PC-9 (cell line): ENCODE measurements around the gene IL16. TPM values are rescaled to one million over a fixed set of nuclear protein-coding genes. Genes with fewer than 3 reads are reported as not detected.

ENCODE experiments used
- Bru-seq: library from RNA; stranded (reverse); fragments of 400-500 nt; gene quantifications from one replicate; lab custom pipeline; 2021; lab: Mats Ljungman, UMichigan
- BruChase-seq, 2 experiments: library from RNA; stranded (reverse); fragments of 400-500 nt; gene quantifications; one replicate each; lab custom pipeline; 2021; lab: Mats Ljungman, UMichigan
- BruUV-seq: library from RNA; stranded (reverse); fragments of 400-500 nt; replicated peaks from 2 replicates; lab custom pipeline; 2021; lab: Mats Ljungman, UMichigan
- CTCF ChIA-PET: fragments of 300-600 bp; sonication (Branson Sonifier 250); formaldehyde crosslinking; loops from one replicate; lab custom pipeline; 2022; ENCODE audit warnings: antibody characterized with exemption; lab: Charles Lee
- POLR2A ChIA-PET: fragments of 300-600 bp; sonication (Branson Sonifier 250); formaldehyde crosslinking; loops from one replicate; lab custom pipeline; 2022; ENCODE audit warnings: antibody characterized with exemption; ENCODE audit not compliant: unreplicated experiment; lab: Charles Lee
- DNase-seq, 2 experiments: peaks; one replicate each; pipeline versions ENCODE4 v3.0.0 to v3.0.0-alpha.2; 2015 to 2022; ENCODE audit warnings: mixed read lengths in 1 of 2
- H2AFZ ChIP-seq: fragments of 200-600 bp; sonication (generic); 2 replicates; pipeline ENCODE4 v1.8.1; 2017; ENCODE audit warnings: antibody characterized with exemption
- H3F3A ChIP-seq: fragments of 200-600 bp; sonication (generic); 2 replicates; pipeline ENCODE4 v1.8.1; 2017; ENCODE audit warnings: antibody characterized with exemption, mild to moderate bottlenecking, low read depth; ENCODE audit not compliant: insufficient read depth
- H3K27ac ChIP-seq: fragments of 200-600 bp; sonication (generic); 2 replicates; pipeline ENCODE4 v1.6.1; 2016; ENCODE audit warnings: mixed run types
- H3K27me3 ChIP-seq: fragments of 200-600 bp; sonication (generic); 2 replicates; pipeline ENCODE4 v1.6.1; 2016; ENCODE audit warnings: low read depth, mixed run types; ENCODE audit not compliant: insufficient read depth
- H3K36me3 ChIP-seq: fragments of 200-600 bp; sonication (generic); 2 replicates; pipeline ENCODE4 v1.6.1; 2016; ENCODE audit warnings: low read depth, mixed run types
- H3K4me1 ChIP-seq: fragments of 200-600 bp; sonication (generic); replicated peaks from 2 replicates; pipeline ENCODE4 v1.6.1; 2016; ENCODE audit warnings: mixed run types; ENCODE audit not compliant: insufficient read depth
- H3K4me2 ChIP-seq: fragments of 200-600 bp; sonication (generic); 2 replicates; pipeline ENCODE4 v1.6.1; 2017; ENCODE audit warnings: mixed run types
- H3K4me3 ChIP-seq: fragments of 200-600 bp; sonication (generic); 2 replicates; pipeline ENCODE4 v1.6.1; 2016; ENCODE audit warnings: mixed run types
- H3K79me2 ChIP-seq: fragments of 200-600 bp; sonication (generic); 2 replicates; pipeline ENCODE4 v1.6.1; 2017; ENCODE audit warnings: low read depth, mixed run types
- H3K9me2 ChIP-seq: fragments of 200-600 bp; sonication (generic); 2 replicates; pipeline ENCODE4 v1.8.1; 2017; ENCODE audit warnings: mild to moderate bottlenecking; ENCODE audit not compliant: insufficient read depth
- H3K9me3 ChIP-seq: fragments of 200-600 bp; sonication (generic); 2 replicates; pipeline ENCODE4 v1.8.1; 2016; ENCODE audit warnings: low read depth; ENCODE audit not compliant: insufficient read depth
- H4K20me1 ChIP-seq: fragments of 200-600 bp; sonication (generic); 2 replicates; pipeline ENCODE4 v1.8.1; 2017; ENCODE audit not compliant: insufficient read depth
- EZH2 ChIP-seq: fragments of 200-600 bp; sonication (generic); IDR thresholded peaks from 2 replicates; pipeline ENCODE4 v1.8.0; 2017; ENCODE audit warnings: antibody characterized with exemption, low read depth
- intact Hi-C: fragments of 100-400 bp; cut with micrococcal nuclease; formaldehyde crosslinking; loops from one replicate; pipeline ENCODE4 v1.10.0; 2022; ENCODE audit not compliant: unreplicated experiment
- long read RNA-seq: library from polyadenylated mRNA; stranded (forward); transcript quantifications from one replicate; pipeline ENCODE4 v2.0.0, GENCODE V29; 2022
- total RNA-seq: library from RNA; stranded (reverse); gene quantifications from 2 replicates; pipeline ENCODE4 v1.2.3, GENCODE V29; 2021
- TF ChIP-seq, protein P1 (sequence below): fragments of 200-600 bp; sonication (generic); conservative IDR thresholded peaks from 2 replicates; pipeline ENCODE4 v1.6.1; 2017; ENCODE audit warnings: mixed run types, antibody characterized with exemption, mild to moderate bottlenecking, moderate library complexity

Gene IL16
- total RNA-seq (0.50 and 0.65 TPM in 2 replicates), Bru-seq, nascent RNA (percentile 15 among the genes with signal in this experiment), BruChase-seq, experiment 1, labeled RNA remaining after a 2-hour chase (percentile 18 among the genes with signal in this experiment), BruChase-seq, experiment 2, labeled RNA remaining after a 6-hour chase (percentile 18 among the genes with signal in this experiment)
- long read RNA-seq, result 0 reads

DNA sequence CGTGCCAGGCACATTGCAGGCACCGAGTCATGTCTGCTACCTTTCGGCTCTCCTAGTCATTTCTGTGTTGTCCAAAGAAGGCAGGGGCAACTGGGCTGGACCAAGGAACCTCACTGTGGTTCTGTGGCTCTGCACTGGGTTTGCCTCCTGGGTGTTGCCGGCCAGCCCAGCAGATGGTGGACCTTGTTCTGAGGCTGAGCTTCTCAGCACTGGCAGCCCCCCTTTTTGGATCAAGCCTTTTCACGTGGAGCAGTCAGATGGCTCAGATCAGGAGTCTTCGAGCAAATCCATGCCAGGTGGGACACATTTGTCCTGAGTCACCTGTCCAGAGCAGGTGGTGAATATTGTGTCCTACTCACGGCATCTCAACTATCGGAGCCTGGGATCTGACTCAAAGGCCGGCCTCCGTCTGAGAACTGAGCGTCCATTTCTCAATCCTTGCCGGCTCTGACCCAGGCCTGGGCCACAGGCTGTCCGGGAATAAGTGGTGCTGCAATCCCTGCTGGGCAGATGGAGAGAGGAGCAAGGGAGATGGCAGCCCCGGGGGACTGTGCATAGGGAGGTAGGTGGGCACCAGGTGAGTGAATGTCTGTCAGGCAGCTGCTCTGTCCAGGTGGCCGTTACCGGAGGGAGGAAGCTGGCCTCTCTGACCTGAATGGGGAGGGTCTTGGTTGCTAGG, at the start of gene IL16:
TSS of gene IL16 (plus strand) at position 304 of the 679 bp plus-strand sequence. CDS start 28,521 bp downstream, outside the sequence.
- Histone ChIP-seq H3K27ac (no peak within 1 kb of the TSS), H2AFZ (no peak within 1 kb of the TSS), H3K9me3 (no peaks in the 10 kb centered on the region), H3K79me2 (no peaks in the 10 kb centered on the region), H3F3A (no peaks in the 10 kb centered on the region), H3K4me3 (no peak within 1 kb of the TSS), H3K36me3 (no peaks in the 10 kb centered on the region), H3K4me1 (no peaks in the 10 kb centered on the region), H4K20me1 (no peaks in the 10 kb centered on the region), H3K4me2 (no peak within 1 kb of the TSS), H3K27me3 (peaks cover 74% of the 10 kb centered on the region), H3K9me2 (no peaks in the 10 kb centered on the region)
- CTCF ChIA-PET, result no interaction called here
- DNase-seq, result no peak
- POLR2A ChIA-PET, result no interaction called here
- TF ChIP-seq EZH2, result no peak
- TF ChIP-seq, protein P1, sequence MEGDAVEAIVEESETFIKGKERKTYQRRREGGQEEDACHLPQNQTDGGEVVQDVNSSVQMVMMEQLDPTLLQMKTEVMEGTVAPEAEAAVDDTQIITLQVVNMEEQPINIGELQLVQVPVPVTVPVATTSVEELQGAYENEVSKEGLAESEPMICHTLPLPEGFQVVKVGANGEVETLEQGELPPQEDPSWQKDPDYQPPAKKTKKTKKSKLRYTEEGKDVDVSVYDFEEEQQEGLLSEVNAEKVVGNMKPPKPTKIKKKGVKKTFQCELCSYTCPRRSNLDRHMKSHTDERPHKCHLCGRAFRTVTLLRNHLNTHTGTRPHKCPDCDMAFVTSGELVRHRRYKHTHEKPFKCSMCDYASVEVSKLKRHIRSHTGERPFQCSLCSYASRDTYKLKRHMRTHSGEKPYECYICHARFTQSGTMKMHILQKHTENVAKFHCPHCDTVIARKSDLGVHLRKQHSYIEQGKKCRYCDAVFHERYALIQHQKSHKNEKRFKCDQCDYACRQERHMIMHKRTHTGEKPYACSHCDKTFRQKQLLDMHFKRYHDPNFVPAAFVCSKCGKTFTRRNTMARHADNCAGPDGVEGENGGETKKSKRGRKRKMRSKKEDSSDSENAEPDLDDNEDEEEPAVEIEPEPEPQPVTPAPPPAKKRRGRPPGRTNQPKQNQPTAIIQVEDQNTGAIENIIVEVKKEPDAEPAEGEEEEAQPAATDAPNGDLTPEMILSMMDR, result no peak
- no TSS peak for BruUV-seq
- intact Hi-C loops, result no loop called here

DNA sequence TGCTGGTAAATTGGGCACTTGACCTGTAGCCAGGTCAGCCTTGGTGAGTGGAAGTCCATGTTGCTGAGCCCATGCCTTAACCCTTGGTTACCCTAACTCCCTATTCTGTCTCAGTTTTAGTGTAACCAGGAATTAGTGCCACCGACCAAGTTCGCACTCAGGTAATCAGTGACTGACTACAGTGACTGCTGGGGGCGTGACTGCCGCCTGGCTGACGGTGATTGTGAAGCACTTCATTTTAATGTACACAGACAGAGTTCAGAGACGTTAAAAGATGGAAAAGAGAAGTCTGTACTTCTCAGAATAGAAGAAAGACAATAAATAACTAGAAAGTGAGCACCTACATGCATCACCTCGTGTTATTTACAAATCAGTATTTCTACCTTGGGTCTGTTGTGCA, 45.3 kb upstream of the IL16 start:
- no peak for DNase-seq
- H3K9me3 ChIP-seq, result no peaks in the 10 kb centered on the region
- TF ChIP-seq, protein P1, result no peak
- TF ChIP-seq EZH2, result no peak
- H3K27me3 ChIP-seq, result peaks cover 25% of the 10 kb centered on the region
- H3K4me3 ChIP-seq, result no peak overlapping the region
- H3K9me2 ChIP-seq, result no peaks in the 10 kb centered on the region
- no peaks in the 10 kb centered on the region for H3K79me2 ChIP-seq
- CTCF ChIA-PET, result no interaction called here
- H3K4me1 ChIP-seq, result no peaks in the 10 kb centered on the region
- H3K4me2 ChIP-seq, result no peak overlapping the region
- no peaks in the 10 kb centered on the region for H4K20me1 ChIP-seq
- H3F3A ChIP-seq, result no peaks in the 10 kb centered on the region
- no peak overlapping the region for H2AFZ ChIP-seq
- POLR2A ChIA-PET, result no interaction called here
- no peak overlapping the region for H3K27ac ChIP-seq
- no peaks in the 10 kb centered on the region for H3K36me3 ChIP-seq
- no TSS peak for BruUV-seq
- intact Hi-C loops, result no loop called here

DNA sequence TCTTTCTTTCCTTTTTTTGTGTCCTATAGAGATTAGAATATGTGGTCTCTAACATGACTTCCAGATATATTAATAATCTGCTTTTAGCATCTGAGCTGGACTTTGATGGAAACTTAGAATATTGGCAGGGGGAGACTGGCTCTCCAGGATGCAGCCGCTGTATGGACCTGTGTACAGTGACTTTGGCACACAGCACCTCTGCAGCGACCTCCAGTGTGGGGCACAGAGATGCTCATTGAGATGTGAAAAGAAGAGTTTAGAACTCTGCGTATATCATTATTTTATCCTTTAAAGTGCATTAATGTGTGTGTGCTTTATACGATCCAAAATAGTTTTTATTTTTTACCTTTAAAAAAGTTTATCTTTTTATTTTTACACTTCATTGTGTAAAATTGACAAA, 44.3 kb upstream of the IL16 start:
- CTCF ChIA-PET, result no interaction called here
- TF ChIP-seq, protein P1, result no peak
- TF ChIP-seq EZH2, result no peak
- no peak for DNase-seq
- H3K9me2 ChIP-seq, result no peaks in the 10 kb centered on the region
- no peaks in the 10 kb centered on the region for H3K4me1 ChIP-seq
- H3K27me3 ChIP-seq, result peaks cover 27% of the 10 kb centered on the region
- H3K36me3 ChIP-seq, result no peaks in the 10 kb centered on the region
- no peaks in the 10 kb centered on the region for H3F3A ChIP-seq
- no peak overlapping the region for H3K4me3 ChIP-seq
- intact Hi-C loops, result no loop called here
- no peak overlapping the region for H3K4me2 ChIP-seq
- no peaks in the 10 kb centered on the region for H4K20me1 ChIP-seq
- no peaks in the 10 kb centered on the region for H3K9me3 ChIP-seq
- POLR2A ChIA-PET, result no interaction called here
- H2AFZ ChIP-seq, result no peak overlapping the region
- no peaks in the 10 kb centered on the region for H3K79me2 ChIP-seq
- H3K27ac ChIP-seq, result no peak overlapping the region
- BruUV-seq, result no TSS peak
